HL-60/S4 treated with phorbol 12-myristate 13-acetate at 8.2 ng/mL for 4 days and 3 days (cell line): ENCODE results near the gene GTF2A1L.

Experiments
- in situ Hi-C: fragments of 300-500 bp; cut with MboI; formaldehyde crosslinking; loops from 2 replicates; pipeline ENCODE4 v1.15.0; 2022; ENCODE audit warnings: low sequenced_read_pairs

Gene GTF2A1L

DNA sequence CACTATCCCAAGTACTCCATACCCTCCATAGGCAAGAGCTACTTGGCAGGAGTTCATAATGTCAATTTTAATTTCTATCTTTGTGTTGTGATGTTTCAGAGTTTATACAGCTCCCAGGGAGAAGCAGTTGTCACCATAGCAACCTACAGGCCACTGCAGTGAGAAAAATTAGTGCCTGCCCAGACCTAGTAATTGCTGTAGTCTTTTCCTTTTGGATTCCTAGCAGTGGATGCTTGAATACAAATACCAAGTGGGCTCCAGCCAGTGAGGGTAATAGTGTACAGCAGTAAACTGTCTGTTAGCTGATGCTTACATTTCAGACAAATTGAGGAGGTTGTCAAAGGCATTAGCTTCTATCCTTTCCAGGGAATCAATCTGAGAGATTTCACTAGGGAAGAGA is 111.2 kb downstream of the GTF2A1L start:
- in situ Hi-C loops = no loop called here
